Activated naive CD8-positive, alpha-beta T cell treated with anti-CD3 and anti-CD28 coated beads, Interleukin-2, amount 50 U/mL, for 16 hours (primary cell): ENCODE data around the gene PCDHGB2.
"Not testable (repeated sequence)": the region's sequence is repeated elsewhere in the genome, so short reads cannot be mapped to it uniquely, and the experiment has no call there.

ENCODE experiments used
- DNase-seq: peaks from one replicate; pipeline ENCODE4 v3.0.0-alpha.2; 2020; ENCODE audit warnings: low read depth, low spot score

PCDHGB2 gene

GRCh38 chr5:141349917-141350619 lies 9.7 kb upstream of the PCDHGB2 start, which contains the start of gene PCDHGB1:
TSS of gene PCDHGB1 (plus strand) at chr5:141350099. CDS start at chr5:141350261, 162 bp downstream.
- DNase-seq: no peak

GRCh38 chr5:141351591-141351990 lies 8.2 kb upstream of the PCDHGB2 start:
- no peak for DNase-seq

- no peak for DNase-seq
These were observed 4.8 kb upstream of the PCDHGB2 start, which contains the start of gene PCDHGA4 for GRCh38 chr5:141354900-141355469. TSS of gene PCDHGA4 (plus strand) at chr5:141355021. CDS start at chr5:141355108, 87 bp downstream.

GRCh38 chr5:141355641-141356040 lies 4.2 kb upstream of the PCDHGB2 start:
- no peak for DNase-seq

GRCh38 chr5:141356133-141356532 lies 3.7 kb upstream of the PCDHGB2 start:
- no peak for DNase-seq

- DNase-seq: no peak
These were observed 2.8 kb upstream of the PCDHGB2 start for GRCh38 chr5:141356950-141357349.

- DNase-seq: no peak
These were observed 891 bp downstream of the PCDHGB2 start for GRCh38 chr5:141360685-141361084.

GRCh38 chr5:141362719-141363118 lies 2.9 kb downstream of the PCDHGB2 start:
- DNase-seq: no peak

GRCh38 chr5:141363952-141364660 lies 4.3 kb downstream of the PCDHGB2 start, which contains the start of gene PCDHGA5:
TSS of gene PCDHGA5 (plus strand) at chr5:141364162. CDS start at chr5:141364331, 169 bp downstream.
- DNase-seq: no peak

- no peak for DNase-seq
These were observed 6.5 kb downstream of the PCDHGB2 start for GRCh38 chr5:141366016-141366896.

- no peak for DNase-seq
These were observed 10.4 kb downstream of the PCDHGB2 start, which contains the start of gene PCDHGB3 for GRCh38 chr5:141369994-141370848. TSS of gene PCDHGB3 (plus strand) at chr5:141370242. CDS start at chr5:141370395, 153 bp downstream.

GRCh38 chr5:141371572-141372475 lies 12.0 kb downstream of the PCDHGB2 start:
- DNase-seq: no peak

GRCh38 chr5:141373673-141374317 lies 14.0 kb downstream of the PCDHGB2 start, which contains the start of gene PCDHGA6:
TSS of gene PCDHGA6 (plus strand) at chr5:141373891. CDS start at chr5:141374084, 193 bp downstream.
- no peak for DNase-seq

- no peak for DNase-seq
These were observed 14.8 kb downstream of the PCDHGB2 start for GRCh38 chr5:141374627-141375026.

GRCh38 chr5:141375444-141376155 lies 15.8 kb downstream of the PCDHGB2 start:
- not testable (repeated sequence) for DNase-seq

- no peak for DNase-seq
These were observed 22.9 kb downstream of the PCDHGB2 start, which contains the start of gene PCDHGA7 for GRCh38 chr5:141382469-141383294. TSS of gene PCDHGA7 (plus strand) at chr5:141382742. CDS start at chr5:141382900, 158 bp downstream.

- DNase-seq: no peak
These were observed 23.6 kb downstream of the PCDHGB2 start for GRCh38 chr5:141383345-141383744.
